Measurements from ENCODE around the gene ZBTB39.

Gene ZBTB39

DNA sequence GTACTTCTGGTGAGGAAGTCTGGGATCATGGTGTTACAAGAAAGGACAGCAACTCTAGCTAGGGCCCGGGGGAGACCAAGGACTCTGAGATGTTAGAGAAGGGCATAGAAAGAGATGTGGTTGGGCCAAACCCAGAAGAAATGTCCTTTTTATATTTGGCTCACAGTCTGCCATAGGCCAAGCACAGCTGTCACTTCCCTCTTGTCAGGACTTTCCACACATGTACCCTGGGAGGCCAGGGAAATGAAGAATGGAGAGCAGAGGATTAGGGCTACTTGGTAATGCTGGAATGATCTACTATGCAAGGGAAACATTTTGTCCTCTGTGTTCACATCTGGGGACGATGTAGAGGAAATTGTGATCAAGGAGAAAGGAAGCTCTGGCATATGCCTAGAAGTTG is 34.4 kb upstream of the ZBTB39 start:
- no peak overlapping the region for H3K4me3 ChIP-seq (replicated peaks; ENCODE audit: low read depth, low read length)
- TF ChIP-seq, protein P1, sequence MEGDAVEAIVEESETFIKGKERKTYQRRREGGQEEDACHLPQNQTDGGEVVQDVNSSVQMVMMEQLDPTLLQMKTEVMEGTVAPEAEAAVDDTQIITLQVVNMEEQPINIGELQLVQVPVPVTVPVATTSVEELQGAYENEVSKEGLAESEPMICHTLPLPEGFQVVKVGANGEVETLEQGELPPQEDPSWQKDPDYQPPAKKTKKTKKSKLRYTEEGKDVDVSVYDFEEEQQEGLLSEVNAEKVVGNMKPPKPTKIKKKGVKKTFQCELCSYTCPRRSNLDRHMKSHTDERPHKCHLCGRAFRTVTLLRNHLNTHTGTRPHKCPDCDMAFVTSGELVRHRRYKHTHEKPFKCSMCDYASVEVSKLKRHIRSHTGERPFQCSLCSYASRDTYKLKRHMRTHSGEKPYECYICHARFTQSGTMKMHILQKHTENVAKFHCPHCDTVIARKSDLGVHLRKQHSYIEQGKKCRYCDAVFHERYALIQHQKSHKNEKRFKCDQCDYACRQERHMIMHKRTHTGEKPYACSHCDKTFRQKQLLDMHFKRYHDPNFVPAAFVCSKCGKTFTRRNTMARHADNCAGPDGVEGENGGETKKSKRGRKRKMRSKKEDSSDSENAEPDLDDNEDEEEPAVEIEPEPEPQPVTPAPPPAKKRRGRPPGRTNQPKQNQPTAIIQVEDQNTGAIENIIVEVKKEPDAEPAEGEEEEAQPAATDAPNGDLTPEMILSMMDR (IDR thresholded peaks at IDR 0.05; ENCODE audit: low read length, missing control alignments): no peak
- DNase-seq (ENCODE audit: low read depth): no peak

DNA sequence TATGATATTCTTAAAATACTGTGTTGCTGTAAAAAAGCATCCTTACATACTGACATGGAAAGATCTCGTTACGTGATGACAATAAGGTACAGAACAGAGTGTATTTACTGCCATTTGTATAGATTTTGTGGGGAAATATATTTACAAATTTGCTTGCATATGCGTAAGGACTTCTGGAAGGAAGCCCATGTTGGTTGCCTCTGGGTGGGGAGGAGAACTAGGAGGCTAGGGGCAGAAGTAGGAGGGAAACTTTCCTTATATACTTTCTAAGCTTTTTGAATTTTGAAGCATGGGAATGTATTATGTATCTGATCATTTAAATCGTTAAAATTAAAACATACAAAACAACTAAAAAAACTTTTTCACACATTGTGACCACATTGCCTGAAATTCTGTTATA is 33.9 kb upstream of the ZBTB39 start:
- DNase-seq (ENCODE audit: low read depth): no peak

DNA sequence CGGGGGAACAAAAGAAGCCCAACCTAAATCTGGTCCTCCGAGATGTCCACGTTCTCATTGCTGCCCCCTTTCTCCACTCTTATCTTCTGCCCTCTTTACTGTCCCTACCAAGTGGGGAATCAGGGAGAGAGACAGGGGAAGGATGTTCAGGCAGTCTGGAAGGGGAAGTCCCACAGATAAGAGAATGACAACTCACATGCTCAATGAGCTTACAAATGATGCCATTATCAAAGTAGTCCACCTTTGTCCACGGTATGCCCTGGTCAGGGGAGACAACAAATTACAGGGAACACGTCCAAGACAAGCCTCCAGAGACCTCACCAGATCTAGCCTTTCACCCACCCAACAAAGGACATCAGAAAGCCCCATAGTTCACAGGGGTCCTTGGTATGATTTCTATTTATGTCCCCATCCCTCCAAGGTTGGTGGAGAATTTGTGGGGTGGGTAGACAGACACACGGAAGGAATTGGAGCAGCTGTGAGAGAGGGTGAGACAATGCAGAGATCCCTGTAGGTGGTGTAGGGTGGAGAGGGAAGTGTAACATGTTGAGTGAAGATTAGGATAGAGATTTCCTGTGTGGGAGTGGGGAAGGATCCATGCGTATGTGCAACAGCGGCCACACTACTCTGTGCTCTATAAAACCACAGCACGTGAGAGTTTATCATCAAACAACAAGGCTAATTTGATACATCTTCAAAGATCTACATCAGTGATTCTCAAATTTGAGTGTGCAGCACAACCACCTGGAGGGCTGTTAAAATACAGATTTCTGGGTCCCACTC is 32.9 kb upstream of the ZBTB39 start:
- DNase-seq (ENCODE audit: low read depth): no peak
- TF ChIP-seq, protein P1 (IDR thresholded peaks at IDR 0.05; ENCODE audit: low read length, missing control alignments): no peak
- H3K4me3 ChIP-seq (replicated peaks; ENCODE audit: low read depth, low read length): no peak overlapping the region

More for the DNA sequence above, 33.9 kb upstream of the ZBTB39 start:
- TF ChIP-seq, protein P1 (IDR thresholded peaks at IDR 0.05; ENCODE audit: low read length, missing control alignments): no peak
- no peak overlapping the region for H3K4me3 ChIP-seq (replicated peaks; ENCODE audit: low read depth, low read length)

DNA sequence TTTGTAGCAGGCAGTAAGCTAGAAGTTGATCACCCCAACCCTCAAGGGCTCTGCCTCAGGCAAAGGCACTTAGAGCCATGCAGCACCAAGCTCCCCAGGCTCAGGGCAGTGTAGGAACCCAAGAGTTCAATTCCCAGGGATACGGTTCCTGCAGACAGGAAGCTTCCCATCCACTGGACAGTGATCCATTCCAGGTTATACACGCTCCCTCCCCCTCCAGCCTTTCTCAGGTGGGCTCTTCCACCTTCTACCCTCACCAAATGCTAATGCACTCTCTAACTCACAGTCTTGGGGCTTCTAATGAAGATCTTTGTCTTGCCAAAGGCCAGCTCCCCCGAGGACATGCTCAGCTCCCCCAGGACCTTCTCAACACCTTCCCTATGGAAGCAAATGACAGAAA is 30.9 kb upstream of the ZBTB39 start:
- H3K4me3 ChIP-seq (replicated peaks; ENCODE audit: low read depth, low read length): no peak overlapping the region
- TF ChIP-seq, protein P1 (IDR thresholded peaks at IDR 0.05; ENCODE audit: low read length, missing control alignments): no peak
- DNase-seq (ENCODE audit: low read depth): no peak

DNA sequence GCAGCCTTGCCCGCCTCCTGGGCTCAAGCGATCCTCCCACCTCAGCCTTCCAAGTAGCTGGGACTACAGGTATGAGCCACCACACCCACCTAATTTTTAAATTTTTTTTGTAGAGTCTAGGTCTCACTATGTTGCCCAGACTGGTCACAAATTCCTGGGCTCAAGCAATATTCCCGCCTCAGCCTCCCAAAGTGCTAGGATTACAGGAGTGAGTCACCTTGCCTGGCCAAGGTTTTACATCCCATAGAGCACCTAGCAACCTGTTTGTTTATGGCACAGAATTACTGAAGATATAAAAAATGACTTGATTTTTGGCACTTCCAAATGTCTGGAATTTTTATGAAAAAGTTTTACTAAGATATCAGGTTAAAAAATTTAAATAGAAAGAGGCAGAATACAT is 27.1 kb upstream of the ZBTB39 start:
- no peak for DNase-seq (ENCODE audit: low read depth)
- TF ChIP-seq, protein P1 (IDR thresholded peaks at IDR 0.05; ENCODE audit: low read length, missing control alignments): no peak
- no peak overlapping the region for H3K4me3 ChIP-seq (replicated peaks; ENCODE audit: low read depth, low read length)

DNA sequence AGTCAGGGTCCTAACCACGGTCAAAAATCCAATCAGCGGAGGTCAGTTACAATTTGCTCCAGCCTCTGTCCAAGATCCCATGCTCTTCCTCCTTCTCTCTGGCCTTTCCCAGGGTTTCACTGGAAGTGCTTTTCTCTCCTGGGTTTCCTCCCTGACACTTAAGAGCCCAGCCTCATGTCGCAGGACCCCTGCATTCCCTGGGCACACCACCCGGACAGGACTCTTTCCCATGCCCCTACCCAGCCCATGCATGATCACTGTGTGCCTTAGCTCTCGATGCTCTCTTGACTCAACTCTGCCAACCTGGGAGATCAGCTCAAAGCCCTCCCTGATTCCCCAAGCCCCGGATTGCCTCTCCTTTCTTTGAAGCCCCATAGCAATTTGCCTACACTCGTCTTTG is 25.4 kb upstream of the ZBTB39 start:
- TF ChIP-seq, protein P1 (IDR thresholded peaks at IDR 0.05; ENCODE audit: low read length, missing control alignments): no peak
- no peak overlapping the region for H3K4me3 ChIP-seq (replicated peaks; ENCODE audit: low read depth, low read length)

More for the DNA sequence above, 25.4 kb upstream of the ZBTB39 start:
- DNase-seq (ENCODE audit: low read depth): no peak
